Uterus (tissue), 4 donors: ENCODE data around the gene NSFL1C. TPM values are rescaled to one million over a fixed set of nuclear protein-coding genes. Genes with fewer than 3 reads are reported as not detected.
A peak's percentile ranks its signal among the peaks of the same experiment; 100 is the strongest.

Experiments used
- DNase-seq, 2 donors: peaks; one replicate each; pipeline ENCODE4 v3.0.0-alpha.2; 2019 to 2020
- H3K27ac ChIP-seq, 2 donors: fragments of 200-600 bp; sonication (generic); 1 replicate in 1 of 2; 2 replicates in 1 of 2; pipeline ENCODE4 v1.5.1; 2016 to 2018
- H3K27me3 ChIP-seq, 2 donors: fragments of 200-600 bp; sonication (generic); one replicate each; pipeline ENCODE4 v1.5.1; 2018 to 2019; ENCODE audit warnings: control low read depth in 1 of 2
- H3K36me3 ChIP-seq, 2 donors: fragments of 200-600 bp; sonication (generic); one replicate each; pipeline ENCODE4 v1.5.1; 2019; ENCODE audit warnings: control low read depth in 1 of 2
- H3K4me1 ChIP-seq, 2 donors: fragments of 200-600 bp; sonication (generic); one replicate each; pipeline ENCODE4 v1.5.1; 2018 to 2019; ENCODE audit warnings: control low read depth in 1 of 2
- H3K4me3 ChIP-seq, 2 donors: fragments of 200-600 bp; sonication (generic); 1 replicate in 1 of 2; 2 replicates in 1 of 2; pipeline ENCODE4 v1.5.1; 2018 to 2019; ENCODE audit warnings: mild to moderate bottlenecking in 1 of 2
- H3K9me3 ChIP-seq, 2 donors: fragments of 200-600 bp; sonication (generic); one replicate each; pipeline ENCODE4 v1.5.1; 2019; ENCODE audit warnings: control low read depth in 1 of 2
- CTCF ChIP-seq, 4 experiments: fragments of 200-600 bp in 2 of 4; fragments of 450-650 bp in 2 of 4; sonication (generic) in 2 of 4; IDR thresholded peaks; one replicate each; pipeline ENCODE4 v1.5.1; 2016 to 2019; ENCODE audit warnings: antibody characterized with exemption in 4 of 4, mild to moderate bottlenecking in 2 of 4, moderate library complexity in 1 of 4
- POLR2A ChIP-seq, 2 donors: fragments of 450-650 bp; IDR thresholded peaks; one replicate each; pipeline ENCODE4 v1.6.1; 2016; ENCODE audit warnings: antibody characterized with exemption in 2 of 2, mild to moderate bottlenecking in 1 of 2, moderate library complexity in 1 of 2
- intact Hi-C: fragments of 100-400 bp; cut with DNase I; formaldehyde crosslinking; loops from one replicate; pipeline ENCODE4 v1.15.1; 2023; ENCODE audit warnings: low total_unique reads
- total RNA-seq, 4 donors: library from RNA; depleted of rRNA in 3 of 4; stranded (reverse); fragments of >200 nt in 3 of 4; gene quantifications; one replicate each; pipeline versions ENCODE4 v1.1.0 to v1.2.4, GENCODE V29; 2014 to 2023
- donor health status: DM: yes; HTN: yes; CAD: no.

The NSFL1C gene
- total RNA-seq, 4 donors from 2014 or later: 18.7 to 67.8 (median 35.8) TPM

- H3K27ac ChIP-seq: peak overlapping the region in 1 of 2 donors; percentile 21
- no peaks in the 10 kb centered on the region for H3K4me1 ChIP-seq
- no peak overlapping the region for H3K4me3 ChIP-seq
- no peaks in the 10 kb centered on the region for H3K9me3 ChIP-seq
- TF ChIP-seq POLR2A (IDR thresholded peaks at IDR 0.05) (no peak), CTCF (IDR thresholded peaks at IDR 0.05) (no peak)
- H3K36me3 ChIP-seq: no peaks in the 10 kb centered on the region
- intact Hi-C loops: no loop called here
- no peak for DNase-seq
- H3K27me3 ChIP-seq: no peaks in the 10 kb centered on the region
Observed at GRCh38 chr20:1490643-1491195, 24.1 kb upstream of the NSFL1C start.

- no peaks in the 10 kb centered on the region for H3K27me3 ChIP-seq
- no peak overlapping the region for H3K27ac ChIP-seq
- H3K4me3 ChIP-seq: no peak overlapping the region
- no peaks in the 10 kb centered on the region for H3K9me3 ChIP-seq
- no peaks in the 10 kb centered on the region for H3K4me1 ChIP-seq
- DNase-seq: no peak
- intact Hi-C loops: no loop called here
- no peaks in the 10 kb centered on the region for H3K36me3 ChIP-seq
- TF ChIP-seq CTCF (IDR thresholded peaks at IDR 0.05): no peak
- no peak for TF ChIP-seq POLR2A (IDR thresholded peaks at IDR 0.05)
Observed at GRCh38 chr20:1489764-1490436, 23.3 kb upstream of the NSFL1C start.

- Histone ChIP-seq H3K9me3 (no peaks in the 10 kb centered on the region), H3K27me3 (no peaks in the 10 kb centered on the region), H3K4me1 (no peaks in the 10 kb centered on the region), H3K4me3 (no peak overlapping the region), H3K36me3 (no peaks in the 10 kb centered on the region), H3K27ac (no peak overlapping the region)
- DNase-seq: no peak
- intact Hi-C loops: no loop called here
- no peak for TF ChIP-seq POLR2A (IDR thresholded peaks at IDR 0.05)
- no peak for TF ChIP-seq CTCF (IDR thresholded peaks at IDR 0.05)
Observed at GRCh38 chr20:1489325-1489724, 22.7 kb upstream of the NSFL1C start.

- H3K4me1 ChIP-seq: no peaks in the 10 kb centered on the region
- H3K36me3 ChIP-seq: no peaks in the 10 kb centered on the region
- no peak overlapping the region for H3K27ac ChIP-seq
- no peaks in the 10 kb centered on the region for H3K27me3 ChIP-seq
- no peak for DNase-seq
- TF ChIP-seq POLR2A (IDR thresholded peaks at IDR 0.05) (no peak), CTCF (IDR thresholded peaks at IDR 0.05) (no peak)
- no peak overlapping the region for H3K4me3 ChIP-seq
- intact Hi-C loops: no loop called here
- no peaks in the 10 kb centered on the region for H3K9me3 ChIP-seq
Observed at GRCh38 chr20:1486566-1486965, 19.9 kb upstream of the NSFL1C start.

- no peak overlapping the region for H3K27ac ChIP-seq
- TF ChIP-seq POLR2A (IDR thresholded peaks at IDR 0.05) (no peak), CTCF (IDR thresholded peaks at IDR 0.05) (no peak)
- intact Hi-C loops: no loop called here
- no peaks in the 10 kb centered on the region for H3K36me3 ChIP-seq
- no peak overlapping the region for H3K4me3 ChIP-seq
- no peaks in the 10 kb centered on the region for H3K4me1 ChIP-seq
- no peak for DNase-seq
- H3K27me3 ChIP-seq: no peaks in the 10 kb centered on the region
- H3K9me3 ChIP-seq: no peaks in the 10 kb centered on the region
Observed at GRCh38 chr20:1484438-1485116, 17.9 kb upstream of the NSFL1C start.
